ENCODE measurements around the gene ZMYND12.
A peak's percentile ranks its signal among the peaks of the same experiment; 100 is the strongest.

DNA sequence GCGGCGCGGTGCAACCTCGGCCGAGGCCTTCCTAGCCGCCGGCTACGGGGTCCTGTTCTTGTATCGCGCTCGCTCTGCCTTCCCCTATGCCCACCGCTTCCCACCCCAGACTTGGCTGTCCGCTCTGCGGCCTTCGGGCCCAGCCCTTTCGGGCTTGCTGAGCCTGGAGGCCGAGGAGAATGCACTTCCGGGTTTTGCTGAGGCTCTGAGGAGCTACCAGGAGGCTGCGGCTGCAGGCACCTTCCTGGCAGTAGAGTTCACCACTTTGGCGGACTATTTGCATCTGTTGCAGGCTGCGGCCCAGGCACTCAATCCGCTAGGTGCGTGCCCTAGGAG lies 900 bp upstream of the ZMYND12 start:
- TF ChIP-seq POLR2A (IDR thresholded peaks at IDR 0.05; ENCODE audit: low read length), result peak; percentile 61
- no peak for TF ChIP-seq GATA1 (IDR thresholded peaks at IDR 0.05; ENCODE audit: low read depth, low read length)
